Measurements from ENCODE around the gene TEX26.

DNA sequence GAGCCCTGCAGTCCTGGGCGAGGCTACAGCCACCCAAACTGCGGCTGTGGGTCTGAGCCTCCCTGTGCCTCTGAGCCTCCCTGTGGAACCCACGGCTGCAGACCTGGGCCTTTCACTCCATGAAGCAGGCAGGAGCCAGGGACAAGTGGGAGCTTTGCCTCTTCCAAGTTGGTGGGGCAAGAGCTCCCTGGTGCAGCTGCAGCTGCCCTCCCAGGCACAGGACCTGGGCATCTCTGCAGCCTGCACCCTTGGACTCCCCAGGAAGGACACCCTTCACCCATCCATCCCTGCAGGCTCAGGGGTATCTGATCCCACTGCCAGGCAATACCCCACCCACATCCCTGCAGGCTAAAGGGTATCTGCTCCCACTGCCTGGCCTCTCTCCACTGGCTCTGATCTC is 2.3 kb downstream of the TEX26 start:
- TF ChIP-seq, protein P1, sequence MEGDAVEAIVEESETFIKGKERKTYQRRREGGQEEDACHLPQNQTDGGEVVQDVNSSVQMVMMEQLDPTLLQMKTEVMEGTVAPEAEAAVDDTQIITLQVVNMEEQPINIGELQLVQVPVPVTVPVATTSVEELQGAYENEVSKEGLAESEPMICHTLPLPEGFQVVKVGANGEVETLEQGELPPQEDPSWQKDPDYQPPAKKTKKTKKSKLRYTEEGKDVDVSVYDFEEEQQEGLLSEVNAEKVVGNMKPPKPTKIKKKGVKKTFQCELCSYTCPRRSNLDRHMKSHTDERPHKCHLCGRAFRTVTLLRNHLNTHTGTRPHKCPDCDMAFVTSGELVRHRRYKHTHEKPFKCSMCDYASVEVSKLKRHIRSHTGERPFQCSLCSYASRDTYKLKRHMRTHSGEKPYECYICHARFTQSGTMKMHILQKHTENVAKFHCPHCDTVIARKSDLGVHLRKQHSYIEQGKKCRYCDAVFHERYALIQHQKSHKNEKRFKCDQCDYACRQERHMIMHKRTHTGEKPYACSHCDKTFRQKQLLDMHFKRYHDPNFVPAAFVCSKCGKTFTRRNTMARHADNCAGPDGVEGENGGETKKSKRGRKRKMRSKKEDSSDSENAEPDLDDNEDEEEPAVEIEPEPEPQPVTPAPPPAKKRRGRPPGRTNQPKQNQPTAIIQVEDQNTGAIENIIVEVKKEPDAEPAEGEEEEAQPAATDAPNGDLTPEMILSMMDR (IDR thresholded peaks at IDR 0.05), result no peak
- TF ChIP-seq POLR2A (IDR thresholded peaks at IDR 0.05), result no peak
